HG03025 (cell line): ENCODE measurements around the gene CLEC17A.
"Not testable (repeated sequence)": the region's sequence is repeated elsewhere in the genome, so short reads cannot be mapped to it uniquely, and the experiment has no call there.

Source experiments
- ATAC-seq: cut with Tn5 transposase; IDR thresholded peaks from one replicate; pipeline ENCODE4 v1.9.1; 2021; ENCODE audit warnings: mild to moderate bottlenecking, moderate library complexity; ENCODE audit not compliant: unreplicated experiment, low FRiP score

Gene CLEC17A

GRCh38 chr19:14577264-14577663 lies 5.6 kb upstream of the CLEC17A start:
- ATAC-seq = no peak

GRCh38 chr19:14577885-14578427 lies 4.9 kb upstream of the CLEC17A start:
- ATAC-seq = no peak

- ATAC-seq = no peak
Measured at GRCh38 chr19:14580623-14581237, 2.2 kb upstream of the CLEC17A start.

- not testable (repeated sequence) for ATAC-seq
Measured at GRCh38 chr19:14584372-14584771, 1.5 kb downstream of the CLEC17A start.

GRCh38 chr19:14585187-14585586 lies 2.3 kb downstream of the CLEC17A start:
- not testable (repeated sequence) for ATAC-seq

- ATAC-seq = not testable (repeated sequence)
Measured at GRCh38 chr19:14589433-14589832, 6.5 kb downstream of the CLEC17A start.

GRCh38 chr19:14595558-14595957 lies 12.7 kb downstream of the CLEC17A start:
- no peak for ATAC-seq

GRCh38 chr19:14599548-14600147 lies 16.8 kb downstream of the CLEC17A start:
- ATAC-seq = no peak

GRCh38 chr19:14603990-14604387 lies 21.1 kb downstream of the CLEC17A start:
- ATAC-seq = no peak

GRCh38 chr19:14606627-14607026 lies 23.7 kb downstream of the CLEC17A start:
- no peak for ATAC-seq

- no peak for ATAC-seq
Measured at GRCh38 chr19:14611051-14611450, 28.2 kb downstream of the CLEC17A start.

GRCh38 chr19:14612242-14612641 lies 29.4 kb downstream of the CLEC17A start:
- not testable (repeated sequence) for ATAC-seq

- no peak for ATAC-seq
Measured at GRCh38 chr19:14612657-14613056, 29.8 kb downstream of the CLEC17A start.

- not testable (repeated sequence) for ATAC-seq
Measured at GRCh38 chr19:14613399-14614098, 30.7 kb downstream of the CLEC17A start.

GRCh38 chr19:14614099-14614412 lies 31.2 kb downstream of the CLEC17A start:
- no peak for ATAC-seq

- ATAC-seq = no peak
Measured at GRCh38 chr19:14615623-14616022, 32.7 kb downstream of the CLEC17A start.

- ATAC-seq = no peak
Measured at GRCh38 chr19:14616407-14616806, 33.5 kb downstream of the CLEC17A start.

GRCh38 chr19:14619404-14619803 lies 36.5 kb downstream of the CLEC17A start:
- ATAC-seq = no peak

GRCh38 chr19:14624491-14624890 lies 41.6 kb downstream of the CLEC17A start:
- not testable (repeated sequence) for ATAC-seq

- no peak for ATAC-seq
Measured at GRCh38 chr19:14629557-14629956, 46.7 kb downstream of the CLEC17A start.

GRCh38 chr19:14632286-14632685 lies 49.4 kb downstream of the CLEC17A start:
- ATAC-seq = no peak
